RPMI7951 (cell line): ENCODE results near the gene C1QL2. TPM values are rescaled to one million over a fixed set of nuclear protein-coding genes. Genes with fewer than 3 reads are reported as not detected.

Experiments
- DNase-seq: peaks from one replicate; pipeline ENCODE4 v3.0.0-alpha.2; 2012; ENCODE audit warnings: low read depth
- total RNA-seq: library from RNA; depleted of rRNA; stranded (reverse); fragments of >200 nt; shearing (Covaris generic); gene quantifications from 2 replicates; pipeline ENCODE4 v1.2.3, GENCODE V29; 2014

C1QL2 gene
- total RNA-seq, 1 experiment from 2014 or later, result not detected

- DNase-seq, result no peak
Measured at GRCh38 chr2:119144806-119145205, 13.7 kb downstream of the C1QL2 start.

- no peak for DNase-seq
Measured at GRCh38 chr2:119142824-119143223, 15.7 kb downstream of the C1QL2 start.

DNA sequence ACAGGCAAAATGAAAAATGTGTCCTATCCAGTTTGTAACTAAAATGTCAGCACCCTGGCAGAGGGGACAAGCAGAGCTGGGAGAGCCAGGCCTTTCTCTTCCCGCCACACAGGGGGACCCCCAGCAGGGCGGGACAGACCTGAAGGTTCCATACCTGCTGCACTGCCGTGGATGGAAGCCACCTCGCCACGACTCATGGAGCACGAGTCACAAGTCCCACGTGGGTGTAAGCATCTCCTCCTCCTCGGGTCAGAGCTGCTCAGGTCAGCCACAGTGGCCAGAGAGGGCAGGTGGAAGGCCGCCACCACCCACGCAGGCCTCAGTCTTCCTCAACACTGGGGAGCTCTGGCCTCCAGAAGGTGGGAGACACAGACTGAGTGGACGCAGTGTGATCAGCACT is 21.0 kb downstream of the C1QL2 start:
- no peak for DNase-seq

DNA sequence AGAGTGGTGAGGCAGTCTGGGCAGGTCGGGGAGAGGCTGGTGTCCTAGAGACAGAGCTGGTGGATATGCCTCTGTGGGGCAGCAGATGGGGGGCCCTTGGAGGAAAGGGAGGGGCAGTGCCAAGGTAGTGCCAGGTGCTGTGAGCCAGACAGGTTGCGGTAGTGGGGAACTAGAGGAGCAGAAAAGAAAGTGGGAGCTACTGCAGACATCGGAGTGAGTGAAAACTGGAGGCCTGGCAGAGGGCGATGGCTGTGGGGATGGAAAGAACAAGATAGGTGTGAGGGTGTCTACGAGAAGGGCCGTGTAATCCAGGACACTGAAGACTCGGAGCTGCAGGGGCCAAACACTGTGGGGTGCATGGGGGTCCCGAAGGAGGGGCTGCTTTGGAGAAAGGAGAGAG is 21.7 kb downstream of the C1QL2 start:
- no peak for DNase-seq

DNA sequence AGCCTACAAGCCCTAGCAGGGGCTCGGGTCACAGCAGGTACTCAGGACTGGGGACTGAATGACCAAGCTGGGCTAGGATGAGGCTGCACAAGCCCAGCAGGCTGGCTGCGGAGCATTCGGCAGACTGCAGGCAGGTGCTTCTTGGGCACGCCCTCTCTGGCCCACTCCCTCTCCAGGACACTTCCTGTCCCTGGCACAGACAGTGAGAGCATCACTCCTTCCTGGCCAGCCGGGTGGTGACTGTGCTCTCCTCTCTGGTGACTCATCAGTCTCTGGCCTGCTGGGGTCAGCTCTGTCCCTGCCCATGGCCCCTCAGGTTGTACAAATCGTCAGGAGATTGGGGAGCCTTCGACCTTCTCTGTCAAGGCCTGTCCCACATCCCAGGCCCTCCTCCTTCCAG is 22.5 kb downstream of the C1QL2 start:
- DNase-seq, result peak; percentile 4

DNA sequence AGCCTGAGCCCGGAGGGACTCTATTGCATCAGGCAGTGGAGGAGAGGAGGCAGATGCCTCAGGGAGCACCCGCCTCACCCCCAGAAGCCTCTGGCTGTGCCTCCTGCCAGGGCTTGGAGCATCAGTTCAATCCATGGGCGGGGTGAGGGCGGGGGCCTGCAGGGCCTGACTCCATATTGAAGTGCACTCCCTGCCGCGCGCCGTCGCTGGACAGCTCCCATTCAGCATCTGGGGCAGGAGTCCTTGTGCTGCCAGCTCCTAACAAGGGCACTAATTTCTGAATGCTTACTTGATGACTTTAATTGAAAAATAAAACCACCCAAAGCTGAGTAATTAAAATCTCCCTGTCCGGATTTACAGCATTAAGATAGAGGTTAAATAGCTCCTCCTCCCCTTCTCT is 23.8 kb downstream of the C1QL2 start:
- no peak for DNase-seq

DNA sequence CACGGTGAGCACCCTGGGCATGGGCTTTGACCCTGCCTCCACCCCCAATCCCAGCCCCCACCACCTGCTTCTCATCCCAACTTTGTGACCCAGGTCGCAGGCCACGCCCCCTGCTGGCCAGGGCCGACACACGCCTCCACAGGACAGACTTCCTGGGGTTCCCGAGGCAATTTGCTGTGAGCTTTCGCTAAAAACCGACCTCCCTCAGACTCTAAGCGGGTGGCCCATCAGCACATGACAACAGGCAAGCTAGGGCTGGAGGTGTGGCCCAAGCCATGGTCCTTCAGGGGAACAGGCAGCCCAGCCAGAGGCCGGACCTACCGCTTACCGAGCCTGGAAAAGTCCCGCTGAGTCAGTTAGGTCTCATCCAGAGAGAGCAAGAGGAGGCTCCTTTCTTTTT is 31.9 kb downstream of the C1QL2 start:
- DNase-seq, result peak; percentile 16

- DNase-seq, result no peak
Measured at GRCh38 chr2:119123389-119123788, 35.2 kb downstream of the C1QL2 start.

DNA sequence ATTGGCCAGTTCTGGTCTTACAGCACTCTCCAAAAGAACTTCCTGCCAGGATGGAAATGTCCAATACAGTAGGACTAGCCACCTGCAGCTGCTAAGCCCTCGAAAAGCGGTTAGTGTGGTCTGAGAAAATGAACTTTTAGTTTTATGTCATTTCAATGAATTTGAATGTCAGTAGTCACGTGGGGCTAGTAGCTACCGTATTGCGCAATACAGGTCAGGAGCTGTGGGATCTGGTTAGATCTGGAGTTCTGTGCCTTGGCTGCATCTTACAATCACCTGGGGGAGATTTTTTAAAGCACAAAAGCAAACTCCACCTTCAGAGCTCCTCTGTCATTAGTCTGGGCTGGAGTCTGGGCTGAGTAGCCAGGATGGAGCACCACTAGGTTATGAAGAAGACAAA is 35.9 kb downstream of the C1QL2 start:
- DNase-seq, result no peak

DNA sequence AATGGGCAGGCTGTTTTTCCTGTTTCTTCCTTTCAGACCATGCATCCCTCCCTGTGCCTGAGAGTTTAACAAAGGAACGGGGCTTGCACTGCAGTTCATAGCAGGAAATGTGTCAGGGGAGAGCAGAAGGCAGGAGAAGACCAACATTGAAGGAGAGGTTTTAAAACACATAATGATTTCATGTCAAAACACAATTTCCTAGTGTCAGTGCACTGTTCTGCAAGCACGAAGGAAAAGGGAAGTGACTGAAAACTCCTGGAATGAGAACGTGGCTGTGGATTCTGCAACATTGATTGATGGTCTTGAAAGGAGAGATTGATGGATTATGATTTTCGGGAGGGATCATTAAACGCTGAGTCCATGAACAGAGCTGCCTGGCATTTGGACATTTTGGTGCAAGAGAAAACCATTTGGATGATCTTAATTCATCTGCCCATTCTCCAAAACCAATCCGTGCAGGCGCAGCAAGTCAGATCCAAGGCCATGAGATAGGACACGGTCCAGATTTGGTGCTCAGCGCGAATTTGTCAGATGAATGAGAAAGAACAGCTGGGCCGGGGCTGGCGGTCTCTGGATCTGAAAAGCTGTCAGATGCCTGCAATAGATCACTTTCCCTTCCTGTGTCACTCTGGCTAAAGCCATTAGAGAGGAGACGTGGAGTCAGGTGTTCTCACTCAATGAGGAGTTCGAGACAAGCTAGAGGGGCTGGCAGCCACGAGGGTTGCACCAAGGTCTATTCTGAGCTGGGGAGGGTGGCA is 38.4 kb downstream of the C1QL2 start:
- no peak for DNase-seq

- no peak for DNase-seq
Measured at GRCh38 chr2:119119076-119119785, 39.3 kb downstream of the C1QL2 start.

- DNase-seq, result no peak
Measured at GRCh38 chr2:119117891-119118882, 40.4 kb downstream of the C1QL2 start.

GRCh38 chr2:119117408-119117807 is 41.1 kb downstream of the C1QL2 start:
- DNase-seq, result no peak

- DNase-seq, result no peak
Measured at GRCh38 chr2:119116411-119117295, 41.9 kb downstream of the C1QL2 start.

GRCh38 chr2:119114266-119114665 is 44.3 kb downstream of the C1QL2 start:
- DNase-seq, result no peak

GRCh38 chr2:119113489-119113770 is 45.1 kb downstream of the C1QL2 start:
- DNase-seq, result no peak

DNA sequence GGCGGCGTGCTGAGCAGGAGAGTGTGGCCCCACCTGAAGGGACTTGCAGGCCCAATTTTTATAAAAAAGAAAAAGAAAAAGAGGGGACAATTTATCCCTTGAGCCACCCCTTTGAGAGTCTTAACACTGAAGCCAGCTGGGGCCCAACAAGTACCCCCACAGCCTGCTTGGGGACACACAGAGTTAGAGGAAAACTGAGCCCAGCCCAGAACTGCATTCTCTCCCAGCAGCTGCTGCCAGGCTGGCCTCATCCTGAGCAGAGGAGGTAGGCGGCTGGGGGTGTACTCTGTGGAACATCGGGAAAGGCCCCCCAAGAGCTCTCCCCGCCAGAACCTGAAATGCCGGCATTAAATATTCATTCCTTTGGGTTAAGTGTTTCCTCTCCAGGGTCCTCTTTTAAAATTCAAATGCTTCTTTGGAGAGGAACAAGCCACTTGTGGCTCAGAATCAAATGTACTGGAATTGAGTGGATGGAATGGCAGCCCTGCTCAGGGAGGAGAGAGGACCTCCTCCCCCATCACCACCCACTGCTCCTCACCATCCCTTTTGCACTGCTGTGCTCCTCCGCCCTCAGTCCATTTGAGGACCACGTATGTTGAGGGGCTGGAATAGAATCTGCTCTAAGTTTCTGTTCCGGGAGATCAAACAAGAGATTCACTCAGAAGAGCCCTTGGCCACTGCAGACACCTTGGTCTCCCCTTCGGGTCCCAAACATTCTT is 45.6 kb downstream of the C1QL2 start:
- DNase-seq, result no peak

- DNase-seq, result no peak
Measured at GRCh38 chr2:119112230-119112629, 46.3 kb downstream of the C1QL2 start.

DNA sequence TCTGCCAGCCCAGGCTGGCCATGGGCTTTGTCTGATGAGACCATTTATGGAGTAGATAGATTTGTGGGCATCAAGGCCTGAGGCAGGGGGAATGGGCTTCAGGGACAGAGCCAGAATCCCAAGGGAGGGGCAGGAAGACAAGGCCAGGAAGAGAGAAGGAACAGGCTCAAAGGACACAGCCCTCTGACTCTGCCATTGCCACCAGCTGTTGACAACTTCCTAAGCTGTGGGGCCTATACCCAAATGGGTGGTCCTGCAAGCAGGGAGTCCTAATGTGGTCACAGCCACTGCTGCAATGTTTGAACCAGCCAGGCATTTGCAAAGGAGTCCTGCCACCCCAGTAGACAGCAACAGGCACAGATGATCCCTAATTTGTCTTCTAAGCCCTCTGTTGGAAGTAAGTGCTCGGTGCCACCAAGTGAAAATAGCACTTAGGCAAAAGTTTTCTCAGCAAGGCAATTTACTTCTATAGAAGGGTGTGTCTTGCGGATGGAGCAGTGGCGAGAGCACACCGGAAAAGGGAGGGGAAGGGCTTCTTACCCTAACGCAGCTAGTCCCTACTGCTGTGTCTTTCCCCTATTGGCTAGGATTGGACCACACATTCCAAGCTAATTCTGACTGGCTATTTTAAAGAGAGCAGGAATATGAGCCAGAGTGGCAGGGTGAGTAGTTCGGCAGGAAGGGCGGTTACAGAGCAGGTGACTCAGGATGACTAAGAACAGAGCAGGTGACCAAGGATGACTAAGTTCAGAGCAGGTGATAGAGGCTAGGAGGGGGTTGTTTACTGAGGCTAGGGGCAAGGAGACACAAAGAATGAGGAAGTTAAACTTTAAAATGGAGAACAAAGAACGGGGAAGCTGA is 47.2 kb downstream of the C1QL2 start:
- DNase-seq, result no peak

DNA sequence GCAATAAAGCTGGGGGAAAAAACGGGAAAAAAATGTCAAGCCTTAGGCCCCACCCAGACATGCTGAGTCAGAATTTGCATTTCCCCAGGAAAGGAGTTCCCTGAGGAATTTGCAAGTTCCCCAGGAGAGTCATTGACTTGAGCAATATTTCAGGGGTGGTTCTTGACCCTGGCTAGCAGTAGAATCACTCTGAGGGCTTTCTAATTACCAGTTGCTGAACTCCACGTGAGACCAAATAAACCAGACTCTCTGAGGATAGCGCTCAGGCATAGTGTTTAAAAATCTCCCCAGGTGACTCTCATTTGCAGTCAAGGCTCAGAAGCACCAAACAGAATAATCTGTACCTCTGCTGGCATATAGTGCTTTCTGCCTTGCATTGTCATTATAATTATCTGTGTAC is 48.7 kb downstream of the C1QL2 start:
- DNase-seq, result no peak
